Activated CD8-positive, alpha-beta memory T cell treated with anti-CD3 and anti-CD28 coated beads for 48 hours (primary cell): ENCODE results near the gene NEAT1.

Experiments
- DNase-seq, 3 experiments: peaks; one replicate each; pipeline ENCODE4 v3.0.0-alpha.2; 2020; ENCODE audit warnings: low read depth in 2 of 3, low spot score in 2 of 3

Gene NEAT1

DNA sequence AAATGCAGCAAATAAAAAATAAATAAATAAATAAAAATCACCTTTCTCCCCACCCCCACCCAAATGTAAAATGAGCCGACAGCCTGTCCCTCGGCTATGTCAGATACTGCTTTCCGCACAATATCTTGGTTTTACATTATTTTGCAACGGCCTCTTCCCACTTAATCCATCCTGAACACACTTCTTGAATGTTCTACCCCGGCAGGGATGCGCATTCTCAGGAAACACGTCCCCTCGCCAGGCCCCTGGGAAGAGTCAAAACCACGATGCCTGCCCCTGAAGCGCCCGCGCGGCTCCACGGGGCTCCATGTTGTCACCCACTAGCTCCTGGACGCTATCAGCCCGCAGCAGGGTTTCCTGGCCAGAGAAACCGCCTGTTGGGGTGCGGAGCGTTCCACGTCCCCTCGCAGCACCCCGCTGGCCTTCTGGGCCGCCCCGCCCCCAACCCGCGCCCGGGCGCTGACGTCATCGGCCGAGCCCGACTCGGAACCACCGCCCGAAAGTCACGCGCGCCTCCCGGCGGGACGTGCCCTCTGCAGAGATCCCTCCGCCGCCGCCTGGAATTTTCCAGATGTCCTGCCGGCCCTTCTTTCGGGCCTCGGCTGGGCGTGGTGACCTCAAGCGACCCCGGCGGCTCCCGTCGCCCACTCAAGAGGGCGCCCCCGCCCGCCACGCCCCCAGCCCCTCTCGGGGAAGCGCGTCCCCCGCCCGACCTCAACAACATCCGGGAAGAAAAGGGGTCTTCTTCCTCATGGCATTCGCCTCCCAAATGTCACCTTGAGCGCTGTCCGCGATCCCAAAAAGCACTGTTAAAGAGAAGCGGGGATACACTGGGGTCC is 585 bp upstream of the NEAT1 start:
- DNase-seq, result peak; percentile 91 to 97 (median 94)

DNA sequence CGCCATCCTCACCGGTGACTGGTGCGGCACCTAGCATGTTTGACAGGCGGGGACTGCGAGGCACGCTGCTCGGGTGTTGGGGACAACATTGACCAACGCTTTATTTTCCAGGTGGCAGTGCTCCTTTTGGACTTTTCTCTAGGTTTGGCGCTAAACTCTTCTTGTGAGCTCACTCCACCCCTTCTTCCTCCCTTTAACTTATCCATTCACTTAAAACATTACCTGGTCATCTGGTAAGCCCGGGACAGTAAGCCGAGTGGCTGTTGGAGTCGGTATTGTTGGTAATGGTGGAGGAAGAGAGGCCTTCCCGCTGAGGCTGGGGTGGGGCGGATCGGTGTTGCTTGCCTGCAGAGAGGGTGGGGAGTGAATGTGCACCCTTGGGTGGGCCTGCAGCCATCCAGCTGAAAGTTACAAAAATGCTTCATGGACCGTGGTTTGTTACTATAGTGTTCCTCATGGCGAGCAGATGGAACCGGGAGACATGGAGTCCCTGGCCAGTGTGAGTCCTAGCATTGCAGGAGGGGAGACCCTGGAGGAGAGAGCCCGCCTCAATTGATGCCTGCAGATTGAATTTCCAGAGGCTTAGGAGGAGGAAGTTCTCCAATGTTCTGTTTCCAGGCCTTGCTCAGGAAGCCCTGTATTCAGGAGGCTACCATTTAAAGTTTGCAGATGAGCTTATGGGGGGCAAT is 1.1 kb downstream of the NEAT1 start:
- DNase-seq, result no peak

DNA sequence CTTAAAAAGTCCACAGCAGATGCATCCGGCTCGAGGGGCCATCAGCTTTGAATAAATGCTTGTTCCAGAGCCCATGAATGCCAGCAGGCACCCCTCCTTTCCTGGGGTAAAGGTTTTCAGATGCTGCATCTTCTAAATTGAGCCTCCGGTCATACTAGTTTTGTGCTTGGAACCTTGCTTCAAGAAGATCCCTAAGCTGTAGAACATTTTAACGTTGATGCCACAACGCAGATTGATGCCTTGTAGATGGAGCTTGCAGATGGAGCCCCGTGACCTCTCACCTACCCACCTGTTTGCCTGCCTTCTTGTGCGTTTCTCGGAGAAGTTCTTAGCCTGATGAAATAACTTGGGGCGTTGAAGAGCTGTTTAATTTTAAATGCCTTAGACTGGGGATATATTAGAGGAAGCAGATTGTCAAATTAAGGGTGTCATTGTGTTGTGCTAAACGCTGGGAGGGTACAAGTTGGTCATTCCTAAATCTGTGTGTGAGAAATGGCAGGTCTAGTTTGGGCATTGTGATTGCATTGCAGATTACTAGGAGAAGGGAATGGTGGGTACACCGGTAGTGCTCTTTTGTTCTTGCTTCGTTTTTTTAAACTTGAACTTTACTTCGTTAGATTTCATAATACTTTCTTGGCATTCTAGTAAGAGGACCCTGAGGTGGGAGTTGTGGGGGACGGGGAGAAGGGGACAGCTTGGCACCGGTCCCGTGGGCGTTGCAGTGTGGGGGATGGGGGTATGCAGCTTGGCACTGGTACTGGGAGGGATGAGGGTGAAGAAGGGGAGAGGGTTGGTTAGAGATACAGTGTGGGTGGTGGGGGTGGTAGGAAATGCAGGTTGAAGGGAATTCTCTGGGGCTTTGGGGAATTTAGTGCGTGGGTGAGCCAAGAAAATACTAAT is 1.9 kb downstream of the NEAT1 start:
- peak in 2 of 3 experiments; percentile 55 to 65 for DNase-seq

DNA sequence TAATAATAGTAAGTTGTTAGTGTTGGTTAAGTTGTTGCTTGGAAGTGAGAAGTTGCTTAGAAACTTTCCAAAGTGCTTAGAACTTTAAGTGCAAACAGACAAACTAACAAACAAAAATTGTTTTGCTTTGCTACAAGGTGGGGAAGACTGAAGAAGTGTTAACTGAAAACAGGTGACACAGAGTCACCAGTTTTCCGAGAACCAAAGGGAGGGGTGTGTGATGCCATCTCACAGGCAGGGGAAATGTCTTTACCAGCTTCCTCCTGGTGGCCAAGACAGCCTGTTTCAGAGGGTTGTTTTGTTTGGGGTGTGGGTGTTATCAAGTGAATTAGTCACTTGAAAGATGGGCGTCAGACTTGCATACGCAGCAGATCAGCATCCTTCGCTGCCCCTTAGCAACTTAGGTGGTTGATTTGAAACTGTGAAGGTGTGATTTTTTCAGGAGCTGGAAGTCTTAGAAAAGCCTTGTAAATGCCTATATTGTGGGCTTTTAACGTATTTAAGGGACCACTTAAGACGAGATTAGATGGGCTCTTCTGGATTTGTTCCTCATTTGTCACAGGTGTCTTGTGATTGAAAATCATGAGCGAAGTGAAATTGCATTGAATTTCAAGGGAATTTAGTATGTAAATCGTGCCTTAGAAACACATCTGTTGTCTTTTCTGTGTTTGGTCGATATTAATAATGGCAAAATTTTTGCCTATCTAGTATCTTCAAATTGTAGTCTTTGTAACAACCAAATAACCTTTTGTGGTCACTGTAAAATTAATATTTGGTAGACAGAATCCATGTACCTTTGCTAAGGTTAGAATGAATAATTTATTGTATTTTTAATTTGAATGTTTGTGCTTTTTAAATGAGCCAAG is 2.7 kb downstream of the NEAT1 start:
- DNase-seq, result peak in 2 of 3 experiments; percentile 62 to 63

DNA sequence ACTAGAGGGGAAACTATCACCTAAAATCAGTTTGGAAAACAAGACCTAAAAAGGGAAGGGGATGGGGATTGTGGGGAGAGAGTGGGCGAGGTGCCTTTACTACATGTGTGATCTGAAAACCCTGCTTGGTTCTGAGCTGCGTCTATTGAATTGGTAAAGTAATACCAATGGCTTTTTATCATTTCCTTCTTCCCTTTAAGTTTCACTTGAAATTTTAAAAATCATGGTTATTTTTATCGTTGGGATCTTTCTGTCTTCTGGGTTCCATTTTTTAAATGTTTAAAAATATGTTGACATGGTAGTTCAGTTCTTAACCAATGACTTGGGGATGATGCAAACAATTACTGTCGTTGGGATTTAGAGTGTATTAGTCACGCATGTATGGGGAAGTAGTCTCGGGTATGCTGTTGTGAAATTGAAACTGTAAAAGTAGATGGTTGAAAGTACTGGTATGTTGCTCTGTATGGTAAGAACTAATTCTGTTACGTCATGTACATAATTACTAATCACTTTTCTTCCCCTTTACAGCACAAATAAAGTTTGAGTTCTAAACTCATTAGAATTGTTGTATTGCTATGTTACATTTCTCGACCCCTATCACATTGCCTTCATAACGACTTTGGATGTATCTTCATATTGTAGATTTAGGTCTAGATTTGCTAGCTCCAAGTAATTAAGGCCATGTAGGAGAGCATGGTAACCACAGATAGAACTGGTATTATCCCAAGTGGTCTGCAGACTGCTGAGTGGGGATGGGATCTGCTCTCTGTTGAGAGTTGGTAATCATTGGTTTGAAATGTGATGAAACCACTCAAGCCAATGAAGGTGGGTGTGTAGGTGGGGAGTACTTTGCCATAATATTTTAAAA is 3.6 kb downstream of the NEAT1 start:
- DNase-seq, result no peak

DNA sequence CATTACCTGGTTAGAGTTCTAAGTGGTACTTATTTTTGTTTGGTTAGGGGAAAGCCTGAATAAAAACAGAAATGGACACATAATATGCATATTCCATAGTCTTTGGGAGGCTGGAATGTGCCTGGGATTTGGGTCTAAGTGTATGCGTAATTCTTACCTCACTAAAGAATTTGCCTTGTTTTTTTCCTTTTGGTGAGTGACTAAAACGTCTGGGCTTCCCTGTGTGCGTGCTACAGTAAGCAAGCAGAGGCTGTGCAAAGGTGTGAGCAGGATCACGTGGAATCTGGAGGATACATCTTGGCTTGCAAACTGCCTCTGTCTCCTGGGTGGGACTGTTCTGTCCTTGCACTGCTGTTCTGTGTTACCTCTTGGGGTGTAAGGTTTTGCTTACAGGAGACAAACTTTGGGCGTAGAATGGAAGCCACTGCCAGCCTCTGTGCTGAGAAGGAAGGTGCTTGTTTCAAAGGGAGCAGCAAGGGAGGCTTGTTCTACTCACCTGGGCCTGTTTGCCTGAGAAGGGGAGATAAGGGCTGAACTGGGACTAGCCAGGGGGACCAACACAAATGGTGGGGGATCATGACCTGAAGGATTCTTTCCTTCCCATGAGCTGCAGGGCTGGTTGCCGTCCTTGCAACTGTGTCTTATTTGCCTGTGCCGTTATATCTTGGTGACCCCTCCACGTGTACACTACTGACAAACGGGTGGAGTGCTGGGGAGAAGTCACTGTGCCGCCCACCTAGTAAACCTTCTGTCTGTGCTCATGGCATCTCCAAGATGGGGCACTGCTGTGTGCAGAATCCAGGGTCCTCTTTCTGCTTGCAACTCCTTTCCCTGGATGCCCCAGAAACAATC is 4.5 kb downstream of the NEAT1 start:
- DNase-seq, result peak in 1 of 3 experiments; percentile 47

DNA sequence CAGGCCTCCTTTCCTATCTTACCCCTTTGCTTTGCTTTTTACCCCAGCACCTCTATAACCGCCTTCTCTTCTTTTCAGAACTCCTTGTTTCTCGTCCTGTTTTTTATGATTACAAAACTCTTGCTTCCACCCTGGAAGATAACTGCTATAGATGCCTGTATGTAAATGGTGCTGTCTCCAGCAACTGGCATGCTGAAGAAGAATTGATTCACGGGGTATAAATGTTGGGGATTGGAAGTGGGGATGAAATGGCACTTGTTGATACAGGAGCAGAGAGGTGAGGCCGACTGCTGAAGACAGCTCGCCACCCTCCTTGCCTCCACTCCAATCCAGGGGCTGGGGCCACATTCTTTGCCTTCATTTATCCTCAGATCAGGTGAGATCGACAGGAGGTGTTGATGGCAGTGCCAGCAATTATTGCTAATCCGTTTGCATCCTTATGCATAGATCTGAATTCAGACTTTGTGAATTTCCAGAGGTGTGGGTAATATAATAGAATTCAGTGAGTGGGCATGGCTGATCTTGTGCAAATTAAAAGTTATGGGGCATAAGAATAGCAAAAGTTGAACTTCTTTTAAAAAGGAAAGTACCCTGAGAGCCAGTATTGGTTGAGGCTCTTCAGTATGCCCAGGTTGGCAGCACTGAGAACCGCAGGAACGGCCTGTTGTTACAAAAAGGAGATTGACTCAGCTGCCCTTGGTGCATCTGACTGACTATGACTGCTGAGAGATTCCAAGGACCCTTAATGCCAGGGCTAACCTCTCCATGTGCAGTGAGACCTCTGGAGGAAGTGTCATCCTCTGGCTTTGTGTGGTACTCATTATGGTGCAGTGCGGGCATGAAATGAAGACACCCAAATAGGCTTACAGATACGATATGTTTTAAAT is 5.3 kb downstream of the NEAT1 start:
- DNase-seq, result no peak

DNA sequence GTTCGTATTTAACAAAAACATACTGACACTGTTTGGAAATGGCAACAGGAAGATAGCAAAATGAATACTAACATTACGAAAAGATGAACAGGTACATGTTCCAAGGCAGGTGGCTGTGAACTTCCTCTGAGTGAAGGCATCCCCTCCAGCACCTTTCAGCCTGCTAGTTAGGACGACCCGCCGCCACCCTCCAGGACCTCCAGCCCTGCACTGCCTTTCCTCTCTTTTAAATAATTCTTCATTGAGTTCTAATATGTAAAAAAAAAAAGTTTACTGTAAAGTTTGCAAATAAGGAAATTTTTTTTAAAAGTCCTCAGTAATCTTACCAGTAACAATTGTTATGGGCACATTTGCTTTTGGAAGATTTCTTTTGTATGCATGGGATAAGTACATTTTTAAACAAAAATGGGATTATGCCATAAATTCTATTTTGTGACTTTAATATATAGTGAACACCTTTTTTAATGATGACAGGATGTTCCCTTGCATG is 6.0 kb downstream of the NEAT1 start:
- no peak for DNase-seq

DNA sequence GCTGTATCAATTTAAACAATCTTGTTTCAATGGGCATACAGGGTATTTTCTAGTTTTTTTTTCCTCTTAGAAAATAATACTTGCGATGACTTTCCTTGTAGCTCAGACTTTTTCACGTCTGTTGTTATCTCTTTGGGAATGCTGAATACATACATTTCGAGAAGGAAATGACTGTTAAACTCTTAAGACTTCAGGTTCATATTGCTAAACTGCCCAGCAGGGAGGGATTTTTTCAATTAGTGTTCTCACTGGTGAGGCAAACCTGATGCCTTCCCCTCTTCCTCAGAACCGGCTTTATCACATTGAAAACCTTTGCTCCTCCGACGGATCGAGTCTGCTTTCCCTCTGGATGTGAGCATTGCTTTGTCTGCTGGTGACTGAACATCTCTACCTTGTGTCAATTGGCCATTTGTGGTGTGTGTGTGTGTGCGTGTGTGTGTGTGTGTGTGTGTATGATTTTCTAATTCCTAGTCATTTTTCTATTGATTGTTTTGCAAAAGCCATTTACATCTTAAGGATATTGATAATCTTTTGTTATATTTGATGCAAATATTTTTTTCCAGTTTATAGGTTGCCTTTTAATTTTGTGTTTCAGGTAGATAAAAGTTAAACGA is 6.6 kb downstream of the NEAT1 start:
- no peak for DNase-seq

DNA sequence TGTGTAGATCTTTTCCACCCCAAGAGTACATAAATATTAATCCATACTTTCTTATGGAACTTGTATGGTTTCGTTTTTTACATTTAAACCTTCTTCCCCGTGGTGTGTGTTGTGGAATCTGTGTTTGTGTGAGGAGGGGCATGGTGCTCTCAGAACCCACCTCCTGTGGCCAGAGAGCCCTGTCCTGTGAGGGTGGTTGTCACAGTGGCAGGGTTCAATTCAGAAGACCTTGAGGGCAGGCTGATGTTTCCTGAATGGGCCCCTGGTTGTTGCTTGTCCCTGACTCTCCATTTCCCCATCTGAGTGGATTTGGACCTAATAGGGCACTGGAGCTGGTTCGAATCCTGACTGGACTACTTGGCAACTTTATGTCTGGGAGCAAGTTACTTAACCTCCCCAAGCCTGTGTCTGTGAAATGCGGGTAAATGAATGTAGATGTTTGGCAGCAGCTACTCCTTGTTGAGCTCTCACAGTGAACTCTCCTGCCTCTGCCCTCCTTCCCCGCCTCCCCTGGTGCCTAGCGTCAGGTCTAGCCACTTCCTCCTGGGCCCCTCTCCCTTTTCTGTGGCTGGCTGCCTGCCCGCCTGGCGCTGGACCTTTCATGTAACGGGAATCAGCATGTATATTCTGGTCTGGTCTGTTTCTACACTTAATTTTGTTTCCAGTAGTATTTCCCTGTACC is 7.3 kb downstream of the NEAT1 start:
- no peak for DNase-seq

DNA sequence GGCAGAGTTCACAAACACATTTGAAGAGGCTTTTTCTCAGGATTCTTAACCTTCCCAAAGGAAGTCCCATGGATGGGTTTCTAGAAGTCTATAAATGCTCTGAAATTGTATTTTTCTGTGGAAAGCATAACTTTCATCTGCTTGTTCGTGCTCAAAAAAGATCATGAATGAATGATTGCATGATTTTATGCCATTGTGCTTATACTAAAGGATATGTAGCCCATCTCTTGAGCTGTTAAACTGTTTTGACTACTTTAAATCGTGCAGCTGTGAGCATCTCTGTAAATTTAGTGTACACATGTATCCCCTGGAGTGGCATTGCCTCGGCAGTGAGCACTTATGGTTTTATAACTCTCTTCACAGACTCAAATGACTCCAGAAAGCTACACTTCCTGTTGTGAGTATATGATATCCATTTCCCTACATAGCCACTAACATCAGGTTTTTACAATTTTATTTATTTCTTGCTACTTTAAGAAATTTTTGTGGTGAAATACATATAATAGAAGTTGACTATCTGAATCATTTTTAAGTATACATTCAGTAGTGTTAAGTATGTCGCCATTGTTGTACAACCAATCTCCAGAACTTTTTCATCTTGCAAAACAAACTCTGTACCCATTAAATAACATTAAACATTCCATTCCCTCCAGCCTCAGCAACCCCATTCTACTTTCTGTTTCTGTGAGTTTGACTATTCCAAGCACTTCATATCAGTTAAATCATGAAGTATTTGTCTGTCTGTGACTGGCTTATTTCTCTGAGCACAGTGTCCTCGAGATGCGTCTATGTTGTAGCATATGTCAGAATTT is 8.0 kb downstream of the NEAT1 start:
- DNase-seq, result no peak

DNA sequence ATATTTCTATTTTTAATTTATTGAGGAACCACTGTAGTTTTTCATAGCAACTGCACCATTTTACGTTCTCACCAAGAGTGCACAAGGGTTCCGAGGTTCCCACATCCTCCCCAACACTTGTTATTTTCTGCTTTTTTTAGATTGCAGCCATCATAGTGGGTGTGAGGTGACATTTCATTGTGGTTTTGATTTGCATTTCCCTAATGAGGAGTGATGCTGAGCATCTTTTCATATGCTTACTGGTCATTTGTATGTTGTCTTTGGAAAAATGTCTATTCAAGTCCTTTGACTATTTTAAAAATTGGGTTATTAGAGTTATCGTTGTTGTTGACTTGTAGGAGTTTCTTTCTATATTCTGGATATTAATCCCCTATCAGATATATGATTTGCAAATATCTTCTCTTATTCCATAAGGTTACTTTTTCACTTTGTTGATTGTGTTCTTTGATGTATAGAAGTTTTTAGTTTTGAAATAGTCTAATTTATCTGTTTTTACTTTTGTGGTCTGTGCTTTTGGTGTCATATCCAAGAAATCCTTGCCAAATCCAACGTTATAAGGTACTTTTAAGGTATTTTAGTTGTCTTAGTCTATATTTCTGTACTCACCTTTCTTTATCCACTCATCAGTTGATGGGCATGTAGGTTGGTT is 9.0 kb downstream of the NEAT1 start:
- no peak for DNase-seq

DNA sequence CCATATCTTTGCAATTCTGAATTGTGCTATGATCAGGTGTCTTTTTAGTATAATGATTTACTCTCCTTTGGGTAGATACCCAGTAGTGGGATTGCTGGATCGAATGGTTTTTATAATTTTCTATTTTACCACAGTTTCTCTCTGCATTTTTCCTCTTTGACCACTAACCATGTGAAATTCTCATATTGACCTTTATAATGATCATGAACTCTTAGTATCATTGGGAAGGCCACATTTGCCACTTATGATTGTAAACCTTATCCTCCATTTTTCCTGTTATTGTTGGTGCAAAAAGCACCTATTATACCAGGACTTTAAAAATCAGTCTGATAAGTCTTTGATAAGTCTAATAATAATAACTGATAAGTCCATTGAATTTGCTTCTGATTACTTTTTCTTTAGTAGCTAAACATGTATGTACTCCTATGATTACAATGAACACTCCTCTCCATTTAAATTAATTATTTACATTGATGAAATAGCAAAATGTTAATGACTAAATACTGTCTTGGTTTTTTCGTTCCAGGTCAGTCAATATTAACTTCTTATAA is 9.6 kb downstream of the NEAT1 start:
- DNase-seq, result no peak

DNA sequence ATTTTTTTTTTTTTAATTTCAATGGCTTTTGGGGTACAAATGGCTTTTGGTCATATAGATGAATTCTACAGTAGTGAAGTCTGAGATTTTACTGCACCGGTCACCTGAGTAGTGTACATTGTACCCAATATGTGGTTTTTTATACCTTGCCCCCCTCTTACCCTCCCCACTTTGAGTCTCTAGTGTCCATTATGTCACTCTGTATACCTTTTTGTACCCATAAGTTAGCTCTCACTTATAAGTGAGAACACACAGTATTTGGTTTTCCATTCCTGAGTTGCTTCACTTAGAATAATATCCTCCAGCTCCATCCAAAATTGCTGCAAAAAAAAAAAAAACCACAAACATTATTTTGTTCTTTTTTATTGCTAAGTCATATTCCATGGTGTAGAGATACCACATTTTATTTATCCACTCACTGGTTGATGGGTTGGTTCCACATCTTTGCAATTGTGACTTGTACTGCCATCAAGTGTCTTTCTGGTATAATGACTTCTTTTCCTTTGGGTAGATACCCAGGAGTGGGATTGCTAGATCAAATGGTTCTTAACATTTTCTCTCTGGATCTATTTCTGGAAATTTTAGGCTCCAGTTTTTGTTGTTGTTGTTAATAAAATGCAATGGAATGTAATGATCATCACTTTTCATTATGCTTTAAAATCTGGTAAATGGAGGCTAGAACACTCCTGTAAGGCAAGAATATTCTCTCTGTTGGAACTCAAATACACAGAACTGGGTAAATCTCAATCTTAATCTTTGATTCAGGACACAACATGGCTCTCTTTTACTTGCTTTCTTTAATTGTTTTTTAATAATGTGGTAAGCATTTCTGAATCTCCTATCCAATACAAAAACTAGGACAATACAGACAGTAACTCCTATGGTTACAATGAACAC is 10.3 kb downstream of the NEAT1 start:
- DNase-seq, result no peak
